HG03520 (cell line): ENCODE results near the gene CAPN8.
A peak's percentile ranks its signal among the peaks of the same experiment; 100 is the strongest.

ENCODE experiments used
- ATAC-seq: cut with Tn5 transposase; IDR thresholded peaks from one replicate; pipeline ENCODE4 v1.9.1; 2021; ENCODE audit warnings: mild to moderate bottlenecking, moderate library complexity; ENCODE audit not compliant: unreplicated experiment

Gene CAPN8

GRCh38 chr1:223665592-223666312 lies at the start of gene CAPN8:
CAPN8 (minus strand) TSS chr1:223665701; CDS start chr1:223665646, 55 bp downstream.
- ATAC-seq, result no peak

GRCh38 chr1:223714849-223715603 lies 49.5 kb upstream of the CAPN8 start:
- no peak for ATAC-seq

- no peak for ATAC-seq
Measured at GRCh38 chr1:223714421-223714724, 48.9 kb upstream of the CAPN8 start.

DNA sequence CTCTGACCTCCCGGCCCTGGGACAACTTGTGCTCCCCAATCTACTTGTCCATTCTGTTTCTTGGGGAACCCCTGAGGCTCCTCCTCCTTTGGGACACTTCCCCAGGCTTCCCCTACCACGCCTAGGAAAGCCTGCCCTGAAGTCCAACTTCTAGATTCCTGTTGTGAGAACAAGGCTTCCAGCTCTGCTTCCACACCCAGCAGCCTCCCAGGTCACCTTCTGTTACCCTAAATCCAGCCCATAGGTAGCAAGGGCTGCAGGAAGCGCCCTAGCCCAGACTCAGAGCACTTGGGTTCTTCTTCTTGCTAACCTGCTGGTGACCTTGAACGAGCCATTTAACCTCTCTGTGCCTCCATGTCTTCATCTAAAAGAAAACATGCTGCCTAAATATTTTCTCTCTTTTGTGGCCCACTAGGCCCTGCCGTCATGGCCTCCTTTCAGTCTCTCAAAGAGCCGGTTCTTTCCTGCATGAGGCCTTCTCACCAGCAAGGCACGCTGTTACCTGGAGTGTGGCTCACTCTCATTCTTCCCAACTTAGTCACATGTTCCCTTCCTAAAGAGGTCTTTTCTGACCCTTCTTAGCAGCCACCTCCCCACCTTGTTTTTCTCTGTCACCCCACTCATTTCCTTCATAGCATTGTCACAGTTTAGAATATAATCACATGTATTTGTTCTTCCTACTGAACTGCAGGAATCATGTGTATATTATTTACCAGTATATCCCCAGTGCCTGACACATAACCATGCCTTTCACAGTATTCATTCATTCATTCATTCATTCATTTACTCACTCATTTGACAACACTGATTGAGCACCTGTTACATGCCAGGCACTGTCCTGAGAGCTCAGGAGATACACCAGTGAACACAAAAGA lies 48.3 kb upstream of the CAPN8 start:
- no peak for ATAC-seq

DNA sequence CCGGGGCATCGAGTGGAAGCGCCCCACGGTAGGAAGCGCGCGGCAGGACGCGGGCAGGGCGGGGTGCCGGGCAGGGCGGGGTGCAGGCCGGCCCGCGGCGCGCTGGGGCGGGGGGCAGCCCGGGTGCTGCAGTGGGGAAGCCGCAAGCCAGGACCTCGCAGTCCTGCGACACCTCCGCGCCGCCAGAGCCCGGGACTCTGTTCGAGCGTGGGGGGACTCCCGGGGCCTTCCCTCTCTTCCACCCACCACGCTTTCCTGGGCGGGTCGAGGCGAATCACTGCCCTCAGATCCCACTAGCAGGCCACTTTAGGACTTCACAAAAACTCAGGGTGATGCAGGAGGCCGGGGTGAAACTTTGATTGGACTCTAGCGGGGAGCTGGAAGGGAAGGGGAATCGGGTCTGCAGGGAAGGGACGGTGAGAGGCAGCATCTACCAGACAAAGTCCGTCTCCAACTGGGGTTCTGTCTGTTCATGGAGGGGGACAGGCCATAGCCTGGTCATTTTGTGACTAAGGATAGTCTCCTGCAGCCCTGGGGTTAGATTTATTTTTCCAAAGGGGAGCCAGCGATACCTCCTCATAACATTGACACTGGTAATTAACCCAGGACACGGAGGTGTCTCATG lies 47.5 kb upstream of the CAPN8 start:
- peak; percentile 19 for ATAC-seq

DNA sequence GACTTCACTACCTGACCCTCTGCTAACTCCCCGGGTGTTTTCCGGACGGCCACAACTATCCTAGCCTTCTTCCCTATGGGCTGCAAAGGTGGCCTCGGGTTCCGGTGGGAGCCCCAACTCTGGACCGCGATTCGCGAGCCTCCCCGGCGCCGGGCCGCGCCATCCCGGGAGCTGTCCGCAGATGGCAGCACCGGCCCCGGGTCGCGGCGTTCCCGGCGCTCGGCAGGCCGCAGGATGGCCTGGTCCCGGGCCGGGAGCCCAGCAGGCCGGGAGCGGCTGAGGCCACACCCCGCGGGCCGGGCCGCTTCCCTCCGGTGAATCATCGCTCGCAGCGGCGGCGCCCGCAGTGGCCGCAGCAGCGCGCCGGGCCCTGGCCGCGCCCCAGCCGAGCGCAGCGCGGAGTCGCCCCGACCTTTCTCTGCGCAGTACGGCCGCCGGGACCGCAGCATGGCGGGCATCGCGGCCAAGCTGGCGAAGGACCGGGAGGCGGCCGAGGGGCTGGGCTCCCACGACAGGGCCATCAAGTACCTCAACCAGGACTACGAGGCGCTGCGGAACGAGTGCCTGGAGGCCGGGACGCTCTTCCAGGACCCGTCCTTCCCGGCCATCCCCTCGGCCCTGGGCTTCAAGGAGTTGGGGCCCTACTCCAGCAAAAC lies 46.8 kb upstream of the CAPN8 start, which contains the start of gene CAPN2:
Gene CAPN2 (plus strand): TSS at position 346 of the 656 bp plus-strand sequence. CDS start 102 bp downstream, at position 448.
- ATAC-seq, result peak; percentile 40

GRCh38 chr1:223711747-223712193 lies 46.3 kb upstream of the CAPN8 start:
- ATAC-seq, result no peak

DNA sequence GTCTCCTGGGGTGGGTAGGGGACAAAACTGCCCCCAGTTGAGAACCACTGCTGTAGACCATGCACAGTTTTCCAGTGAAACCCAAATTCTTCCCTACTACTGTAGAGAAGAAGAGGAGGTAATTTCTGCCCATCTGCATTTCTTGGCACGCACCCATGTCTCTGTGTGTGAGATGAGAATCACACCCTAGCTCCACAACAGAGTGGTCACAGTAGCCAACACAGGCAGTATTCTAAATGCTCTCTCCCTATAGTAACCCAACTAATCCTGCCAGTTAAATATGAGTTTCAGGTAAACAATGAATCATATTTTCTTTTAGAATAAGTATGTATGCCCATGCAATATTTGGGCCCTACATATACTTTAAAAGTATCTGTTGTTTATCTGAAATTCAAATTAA lies 45.7 kb upstream of the CAPN8 start:
- ATAC-seq, result no peak

DNA sequence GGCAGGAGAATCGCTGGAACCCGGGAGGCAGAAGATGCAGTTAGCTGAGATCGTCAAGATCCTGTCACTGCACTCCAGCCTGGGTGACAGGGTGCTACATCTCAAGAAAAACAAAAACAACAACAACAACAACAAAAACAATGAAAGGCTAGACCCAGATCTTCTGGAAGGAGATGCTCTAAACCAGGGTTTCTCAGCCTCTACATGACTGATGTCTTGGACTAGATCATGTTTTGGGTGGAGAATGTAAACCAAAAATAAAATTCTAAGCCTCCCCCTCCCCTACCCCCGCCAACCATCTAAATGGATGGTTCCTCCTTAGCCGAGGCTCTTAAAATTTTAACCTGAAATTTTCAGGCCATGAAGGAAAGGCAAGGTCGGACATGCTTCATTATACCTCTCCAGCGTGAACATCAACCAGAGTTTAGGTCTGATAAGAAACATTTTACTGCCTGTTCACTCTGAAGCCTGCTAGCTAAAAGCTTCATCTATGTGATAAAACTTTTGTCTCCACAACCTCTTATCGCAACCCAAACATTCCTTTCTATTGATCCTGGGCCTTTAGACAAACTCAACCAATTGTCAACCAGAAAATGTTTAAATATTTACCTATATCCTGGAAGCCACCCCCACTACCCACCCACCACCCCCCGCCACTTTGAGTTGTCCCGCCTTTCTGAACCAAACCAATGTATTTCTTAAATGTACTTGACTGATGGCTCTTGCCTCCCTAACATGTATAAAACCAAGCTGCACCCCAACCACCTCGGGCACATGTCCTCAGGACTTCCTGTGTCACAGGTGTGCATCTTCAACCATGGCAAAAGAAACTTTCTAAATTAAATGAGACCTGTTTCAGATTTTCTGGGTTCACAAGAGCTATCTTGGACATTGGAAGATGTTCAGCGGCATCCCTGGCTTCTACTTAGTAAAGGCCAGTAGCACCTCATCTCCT lies 45.0 kb upstream of the CAPN8 start:
- no peak for ATAC-seq

- no peak for ATAC-seq
Measured at GRCh38 chr1:223709598-223709997, 44.1 kb upstream of the CAPN8 start.

DNA sequence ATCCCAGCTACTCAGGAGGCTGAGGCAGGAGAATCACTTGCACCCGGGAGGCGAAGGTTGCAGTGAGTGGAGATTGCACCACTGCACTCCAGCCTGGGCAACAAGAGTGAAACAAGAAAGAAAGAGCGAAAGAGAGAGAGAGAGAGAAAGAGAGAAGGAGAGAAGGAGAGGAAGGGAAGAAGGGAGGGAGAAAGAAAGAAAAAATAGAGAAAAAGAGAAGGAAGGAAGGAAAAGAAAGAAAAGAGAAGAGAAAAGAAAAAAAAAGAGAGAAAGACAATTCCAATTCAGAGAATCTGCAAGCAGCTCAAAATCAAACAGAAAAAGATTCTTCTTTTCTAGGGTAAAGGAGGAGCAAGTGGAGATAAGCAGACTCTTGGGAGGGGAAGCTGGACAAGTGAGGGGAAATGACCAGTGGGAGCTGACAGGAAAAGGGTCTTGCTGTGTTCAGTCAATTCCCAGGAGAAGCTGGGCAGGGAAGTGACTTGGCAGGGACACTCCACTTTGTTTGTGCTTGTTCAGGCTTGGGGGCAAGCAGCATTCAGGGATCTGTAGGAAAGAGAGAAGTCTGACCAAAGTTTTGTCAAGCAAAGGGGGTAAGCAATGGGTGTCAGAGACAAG lies 43.3 kb upstream of the CAPN8 start:
- ATAC-seq, result no peak

- ATAC-seq, result no peak
Measured at GRCh38 chr1:223708001-223708359, 42.5 kb upstream of the CAPN8 start.

- ATAC-seq, result no peak
Measured at GRCh38 chr1:223707256-223708000, 41.9 kb upstream of the CAPN8 start.

DNA sequence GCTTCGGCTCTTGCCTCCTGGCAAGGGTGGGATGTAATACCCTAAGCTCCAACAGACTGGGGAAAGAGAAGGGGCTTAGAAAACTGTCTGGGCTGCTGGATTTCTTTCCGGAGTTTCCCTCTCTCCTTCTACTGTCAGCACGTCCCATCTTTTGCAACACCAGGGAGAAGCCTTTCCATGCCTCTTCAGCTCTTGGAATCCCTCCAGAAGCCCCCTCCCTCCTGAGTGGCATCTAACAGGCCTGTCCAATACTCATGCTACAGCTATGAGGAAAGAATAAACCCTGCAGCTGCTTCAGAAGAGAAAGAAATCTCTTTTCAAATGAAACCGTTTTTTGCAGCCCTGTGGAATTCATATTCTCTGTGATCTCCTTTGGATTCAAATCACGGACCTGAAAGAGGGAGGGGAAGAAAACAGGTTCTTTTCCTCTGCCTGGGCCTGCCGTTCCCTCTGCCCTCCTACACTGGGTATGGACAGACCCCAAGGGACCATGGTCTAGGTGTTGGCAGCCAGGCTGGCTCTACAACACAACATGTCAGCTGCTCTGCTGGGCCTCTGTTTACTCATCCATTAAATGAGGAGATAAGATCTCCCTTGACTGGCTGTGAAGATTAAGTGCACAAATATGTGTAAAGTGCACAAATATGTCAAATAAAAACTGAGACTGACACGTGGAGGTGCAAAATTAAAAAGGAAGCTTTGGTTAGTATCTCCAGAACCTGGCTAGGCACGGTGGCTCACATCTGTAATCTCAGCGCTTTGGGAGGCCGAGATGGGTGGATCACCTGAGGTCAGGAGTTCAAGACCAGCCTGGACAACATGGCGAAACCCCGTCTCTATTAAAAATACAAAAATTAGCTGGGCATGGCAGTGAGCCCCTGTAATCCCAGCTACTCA lies 40.8 kb upstream of the CAPN8 start:
- no peak for ATAC-seq

- peak; percentile 40 for ATAC-seq
Measured at GRCh38 chr1:223704921-223705878, 39.7 kb upstream of the CAPN8 start.

DNA sequence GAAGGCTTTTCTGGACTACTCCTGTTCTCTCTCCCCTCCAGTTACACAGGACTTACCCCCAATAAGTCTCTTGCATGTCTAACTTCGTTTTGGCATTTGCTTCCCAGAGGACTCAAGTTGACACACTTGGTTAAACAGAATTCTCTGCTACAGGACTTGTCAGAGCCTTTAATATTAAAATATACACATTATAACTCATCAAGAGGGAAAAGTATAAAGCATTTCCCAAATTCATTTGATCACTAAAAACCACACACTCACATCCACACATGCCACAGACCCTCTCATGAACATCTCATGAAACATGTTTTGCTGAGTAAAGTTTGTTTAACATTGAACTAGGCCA lies 38.1 kb upstream of the CAPN8 start:
- no peak for ATAC-seq
